Right hindlimb (tissue), 1 donor: ENCODE data around the gene TMUB2.

Experiments
- DNase-seq: peaks from one replicate; pipeline ENCODE4 v3.0.0-alpha.2; 2018

TMUB2 gene

GRCh38 chr17:44176671-44177501 is 9.9 kb upstream of the TMUB2 start:
- DNase-seq = no peak

DNA sequence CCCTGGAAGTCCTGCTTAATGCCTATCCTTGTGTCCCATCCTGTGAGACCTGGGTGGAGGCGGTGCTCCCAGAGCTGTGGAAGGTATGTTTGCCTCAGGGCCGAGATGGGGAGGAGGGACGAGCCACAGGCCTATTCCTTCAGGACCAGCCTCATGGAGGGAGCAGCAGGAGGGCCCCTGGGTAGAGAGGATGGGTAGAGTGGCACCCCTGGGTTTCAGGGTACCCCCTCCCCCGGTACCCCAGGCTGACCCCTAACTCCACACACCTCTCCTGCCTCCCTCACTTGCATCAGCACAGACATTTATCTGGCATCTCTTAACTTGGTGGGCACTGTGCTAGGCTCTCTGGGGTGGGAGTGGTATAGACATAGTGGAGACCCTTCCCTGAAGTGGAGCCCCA is 9.1 kb upstream of the TMUB2 start:
- DNase-seq = no peak

GRCh38 chr17:44178133-44178532 is 8.6 kb upstream of the TMUB2 start:
- DNase-seq = no peak

GRCh38 chr17:44183024-44183423 is 3.7 kb upstream of the TMUB2 start:
- no peak for DNase-seq

GRCh38 chr17:44184212-44184810 is 2.5 kb upstream of the TMUB2 start:
- DNase-seq = no peak

GRCh38 chr17:44187131-44187899 is 543 bp downstream of the TMUB2 start:
- no peak for DNase-seq

GRCh38 chr17:44188576-44189403 is 2.0 kb downstream of the TMUB2 start:
- no peak for DNase-seq

GRCh38 chr17:44190481-44190880 is 3.7 kb downstream of the TMUB2 start:
- no peak for DNase-seq

GRCh38 chr17:44191369-44191768 is 4.6 kb downstream of the TMUB2 start:
- peak; percentile 70 for DNase-seq

- no peak for DNase-seq
Measured at GRCh38 chr17:44191941-44192496, 5.2 kb downstream of the TMUB2 start.

DNA sequence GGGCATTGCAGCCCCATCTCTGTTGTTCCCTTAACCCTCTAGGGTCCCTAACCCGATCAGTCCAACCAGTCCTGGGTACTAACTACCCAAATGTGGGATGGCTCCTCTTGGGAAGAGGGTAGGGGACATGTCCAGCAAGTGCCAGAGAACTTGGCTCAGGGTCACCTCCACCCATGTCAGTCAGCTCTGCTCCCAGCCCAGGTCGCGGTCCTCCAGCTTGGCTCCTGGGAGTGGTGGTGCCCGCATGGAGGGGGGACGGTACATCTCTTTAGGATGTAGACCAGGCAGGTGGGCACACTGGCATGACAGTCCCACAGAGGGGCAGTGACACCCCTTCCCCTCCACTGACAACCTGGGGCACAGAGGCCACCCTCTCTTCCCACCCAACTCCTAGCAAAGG is 6.0 kb downstream of the TMUB2 start:
- no peak for DNase-seq

GRCh38 chr17:44193326-44194084 is 6.7 kb downstream of the TMUB2 start:
- DNase-seq = no peak

DNA sequence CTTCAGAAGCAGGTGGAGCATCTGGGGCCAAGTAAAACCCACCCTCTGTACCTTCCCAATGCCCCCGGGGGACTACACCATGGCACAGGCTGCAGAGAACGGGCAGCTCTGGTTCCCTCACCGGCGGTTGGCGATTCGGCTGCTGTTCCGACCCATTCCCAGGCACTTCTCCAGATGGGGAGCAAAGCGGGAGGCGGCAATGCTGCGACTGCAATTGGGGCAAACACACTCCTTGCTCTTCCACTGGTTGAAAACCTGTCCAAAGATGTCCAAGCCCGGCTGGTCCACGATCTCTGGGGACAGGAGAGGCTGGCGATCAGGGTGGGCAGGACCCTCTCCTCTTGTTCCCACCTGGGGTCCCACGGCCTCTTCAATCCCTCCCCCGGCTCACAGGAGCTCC is 10.3 kb downstream of the TMUB2 start:
- no peak for DNase-seq

GRCh38 chr17:44197980-44198720 is 11.4 kb downstream of the TMUB2 start:
- DNase-seq = peak; percentile 51

DNA sequence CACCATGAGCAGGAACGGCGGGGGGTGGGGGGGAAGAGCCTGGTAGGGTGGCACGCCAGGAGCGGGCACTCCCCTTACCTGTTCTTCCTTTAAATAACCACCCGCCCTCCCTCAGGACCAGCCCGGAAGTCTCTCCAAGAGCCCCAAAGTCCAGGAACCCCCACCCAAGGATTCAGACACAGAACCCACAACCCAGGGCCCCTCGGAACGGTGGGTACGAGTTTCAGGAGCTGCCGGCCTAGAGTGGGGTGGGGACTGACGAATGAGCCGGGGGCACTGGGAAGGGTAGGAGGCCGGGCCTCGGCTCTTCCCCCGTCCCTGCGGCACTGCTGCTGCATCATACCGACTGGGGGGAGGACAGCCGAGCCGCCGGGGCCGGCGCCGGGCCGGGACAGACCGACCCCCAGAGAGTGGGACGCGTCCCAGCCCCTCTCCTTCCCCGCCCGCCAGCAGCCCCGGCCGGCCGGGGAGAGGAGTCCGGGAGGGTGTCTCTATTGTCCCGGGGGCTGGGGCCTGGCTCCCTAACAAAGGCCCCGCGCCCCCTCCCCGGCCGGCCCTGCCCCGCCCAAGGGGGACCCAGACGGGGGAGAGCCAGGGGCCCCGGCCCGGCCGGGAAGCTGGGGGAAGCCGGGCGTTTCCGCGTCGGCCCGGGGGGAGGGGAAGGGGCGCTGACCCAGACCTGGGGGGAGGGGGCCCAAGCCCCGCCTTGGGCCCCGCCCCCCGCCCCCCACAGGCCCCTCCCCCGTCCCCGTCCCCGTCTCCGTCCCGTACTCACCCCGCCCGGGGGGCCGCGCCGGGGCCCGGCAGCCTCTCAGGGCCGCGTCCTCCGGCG is 12.2 kb downstream of the TMUB2 start:
- DNase-seq = peak; percentile 86

GRCh38 chr17:44199553-44200477 is 13.0 kb downstream of the TMUB2 start, which contains the start of gene ATXN7L3:
ATXN7L3 (minus strand) TSS chr17:44199884; CDS start chr17:44198070, 1,814 bp downstream.
- DNase-seq = peak; percentile 99

GRCh38 chr17:44200478-44201155 is 13.8 kb downstream of the TMUB2 start:
- no peak for DNase-seq

DNA sequence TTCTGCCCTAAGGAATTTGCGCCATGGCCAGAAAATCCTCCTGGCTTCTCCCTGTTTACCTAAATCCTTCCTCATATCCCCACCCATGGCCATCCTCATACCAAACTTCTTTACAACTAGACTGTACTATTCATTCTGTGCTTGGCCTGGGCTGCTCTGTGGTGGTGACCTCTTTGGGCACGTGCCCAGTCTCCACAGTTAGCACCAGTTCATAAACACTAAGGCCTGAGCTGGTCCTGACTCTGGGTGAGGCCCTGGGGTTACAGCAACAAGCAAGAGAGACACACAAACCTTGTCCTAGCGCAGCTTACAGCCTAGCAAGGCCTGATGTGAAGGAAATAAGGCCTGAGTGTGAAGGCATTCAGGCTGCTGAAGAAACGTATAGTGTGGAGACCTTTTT is 16.0 kb downstream of the TMUB2 start:
- no peak for DNase-seq
